PC-3 (cell line): ENCODE data around the gene MX1. TPM values are rescaled to one million over a fixed set of nuclear protein-coding genes. Genes with fewer than 3 reads are reported as not detected.

ENCODE experiments used
- ATAC-seq: fragments of 200-7000 bp; cut with Tn5 transposase; 2 replicates; pipeline ENCODE4 v1.9.1; 2020; ENCODE audit warnings: mild to moderate bottlenecking, moderate library complexity
- BruUV-seq: library from RNA; stranded (reverse); fragments of 400-500 nt; replicated peaks from 2 replicates; lab custom pipeline; 2021; lab: Mats Ljungman, UMichigan
- CTCF ChIA-PET: fragments of 300-600 bp; sonication (Branson Sonifier 250); formaldehyde crosslinking; loops from one replicate; lab custom pipeline; 2022; ENCODE audit warnings: antibody characterized with exemption; lab: Charles Lee
- POLR2A ChIA-PET: fragments of 300-600 bp; sonication (Branson Sonifier 250); formaldehyde crosslinking; loops from one replicate; lab custom pipeline; 2022; ENCODE audit warnings: antibody characterized with exemption; ENCODE audit not compliant: unreplicated experiment; lab: Charles Lee
- DNase-seq: peaks from one replicate; pipeline ENCODE4 v3.0.0-alpha.2; 2015
- H2AFZ ChIP-seq: fragments of 300-600 bp; sonication (generic); 2 replicates; pipeline ENCODE4 v1.6.0; 2016; ENCODE audit warnings: antibody characterized with exemption, low read length
- H3F3A ChIP-seq: fragments of 300-600 bp; sonication (generic); one replicate; pipeline ENCODE4 v1.6.0; 2017; ENCODE audit warnings: antibody characterized with exemption, low read length, control low read depth, mild to moderate bottlenecking; ENCODE audit not compliant: unreplicated experiment
- H3K27ac ChIP-seq: fragments of 300-600 bp; sonication (generic); 2 replicates; pipeline ENCODE4 v1.5.1; 2016; ENCODE audit warnings: mild to moderate bottlenecking, low read length
- H3K27me3 ChIP-seq: fragments of 300-600 bp; sonication (generic); 2 replicates; pipeline ENCODE4 v1.6.1; 2016; ENCODE audit warnings: low read length, mixed read lengths
- H3K36me3 ChIP-seq: fragments of 300-600 bp; sonication (generic); 2 replicates; pipeline ENCODE4 v1.6.1; 2016; ENCODE audit warnings: low read depth, mixed run types, low read length, mixed read lengths
- H3K4me1 ChIP-seq: fragments of 300-600 bp; sonication (generic); 2 replicates; pipeline ENCODE4 v1.5.1; 2016; ENCODE audit warnings: low read length; ENCODE audit not compliant: insufficient read depth
- H3K4me2 ChIP-seq: fragments of 300-600 bp; sonication (generic); 2 replicates; pipeline ENCODE4 v1.6.0; 2016; ENCODE audit warnings: low read length
- H3K4me3 ChIP-seq: fragments of 300-600 bp; sonication (generic); 2 replicates; pipeline ENCODE4 v1.5.1; 2016; ENCODE audit warnings: mild to moderate bottlenecking, low read length, mixed read lengths
- H3K79me2 ChIP-seq: fragments of 300-600 bp; sonication (generic); 2 replicates; pipeline ENCODE4 v1.6.1; 2017; ENCODE audit warnings: low read length, mixed read lengths
- H3K9ac ChIP-seq: fragments of 300-600 bp; sonication (generic); 2 replicates; pipeline ENCODE4 v1.6.0; 2016; ENCODE audit warnings: mild to moderate bottlenecking, low read length
- H3K9me2 ChIP-seq: fragments of 300-600 bp; sonication (generic); replicated peaks from 2 replicates; pipeline ENCODE4 v1.6.1; 2016; ENCODE audit warnings: mixed run types, low read length, mixed read lengths
- H3K9me3 ChIP-seq: fragments of 300-600 bp; sonication (generic); 2 replicates; pipeline ENCODE4 v1.6.1; 2016; ENCODE audit warnings: low read length, mixed read lengths
- H4K20me1 ChIP-seq: fragments of 300-600 bp; sonication (generic); 2 replicates; pipeline ENCODE4 v1.6.1; 2016; ENCODE audit warnings: low read length, mixed read lengths
- EZH2 ChIP-seq: fragments of 300-600 bp; sonication (generic); IDR thresholded peaks from one replicate; pipeline ENCODE4 v1.6.1; 2017; ENCODE audit warnings: antibody characterized with exemption, mild to moderate bottlenecking, low read length; ENCODE audit not compliant: unreplicated experiment
- EZH2phosphoT487 ChIP-seq: fragments of 300-600 bp; sonication (generic); IDR thresholded peaks from 2 replicates; pipeline ENCODE4 v1.6.1; 2018; ENCODE audit warnings: mild to moderate bottlenecking, antibody characterized with exemption, low read length, borderline replicate concordance
- intact Hi-C: fragments of 100-400 bp; cut with micrococcal nuclease; formaldehyde crosslinking; loops from 2 replicates; pipeline ENCODE4 v1.9.0; 2023
- total RNA-seq: library from RNA; depleted of rRNA; stranded (reverse); fragments of >200 nt; gene quantifications from 2 replicates; pipeline ENCODE4 v1.2.3, GENCODE V29; 2014
- TF ChIP-seq, protein P1 (sequence below): fragments of 300-600 bp; sonication (generic); conservative IDR thresholded peaks from 2 replicates; pipeline ENCODE4 v1.5.1; 2017; ENCODE audit warnings: antibody characterized with exemption, low read depth, mild to moderate bottlenecking, low read length

The MX1 gene
- total RNA-seq, 1 experiment from 2014 or later = 12.6 TPM

GRCh38 chr21:41458559-41458958, 32.5 kb downstream of the MX1 start:
- TF ChIP-seq EZH2 (no peak), EZH2phosphoT487 (no peak)
- TF ChIP-seq, protein P1, sequence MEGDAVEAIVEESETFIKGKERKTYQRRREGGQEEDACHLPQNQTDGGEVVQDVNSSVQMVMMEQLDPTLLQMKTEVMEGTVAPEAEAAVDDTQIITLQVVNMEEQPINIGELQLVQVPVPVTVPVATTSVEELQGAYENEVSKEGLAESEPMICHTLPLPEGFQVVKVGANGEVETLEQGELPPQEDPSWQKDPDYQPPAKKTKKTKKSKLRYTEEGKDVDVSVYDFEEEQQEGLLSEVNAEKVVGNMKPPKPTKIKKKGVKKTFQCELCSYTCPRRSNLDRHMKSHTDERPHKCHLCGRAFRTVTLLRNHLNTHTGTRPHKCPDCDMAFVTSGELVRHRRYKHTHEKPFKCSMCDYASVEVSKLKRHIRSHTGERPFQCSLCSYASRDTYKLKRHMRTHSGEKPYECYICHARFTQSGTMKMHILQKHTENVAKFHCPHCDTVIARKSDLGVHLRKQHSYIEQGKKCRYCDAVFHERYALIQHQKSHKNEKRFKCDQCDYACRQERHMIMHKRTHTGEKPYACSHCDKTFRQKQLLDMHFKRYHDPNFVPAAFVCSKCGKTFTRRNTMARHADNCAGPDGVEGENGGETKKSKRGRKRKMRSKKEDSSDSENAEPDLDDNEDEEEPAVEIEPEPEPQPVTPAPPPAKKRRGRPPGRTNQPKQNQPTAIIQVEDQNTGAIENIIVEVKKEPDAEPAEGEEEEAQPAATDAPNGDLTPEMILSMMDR = no peak
- H4K20me1 ChIP-seq = no peaks in the 10 kb centered on the region
- CTCF ChIA-PET = no interaction called here
- H3F3A ChIP-seq = no peaks in the 10 kb centered on the region
- no peak for DNase-seq
- 0 out of 2 replicates have a peak, but pooled peaks cover 4% of the 10 kb centered on the region for H3K4me1 ChIP-seq
- H3K27me3 ChIP-seq = no peaks in the 10 kb centered on the region
- H3K79me2 ChIP-seq = no peaks in the 10 kb centered on the region
- ATAC-seq = no peak
- TSS peak; percentile 23 for BruUV-seq
- H2AFZ ChIP-seq = no peak overlapping the region
- H3K4me2 ChIP-seq = no peak overlapping the region
- POLR2A ChIA-PET = no interaction called here
- H3K4me3 ChIP-seq = no peak overlapping the region
- intact Hi-C loops = loop anchor here (10.0 kb wide), 1 partner anchor 94 kb away; the partner anchor contains the start of gene MX2
- no peak overlapping the region for H3K27ac ChIP-seq
- H3K9ac ChIP-seq = no peak overlapping the region
- H3K9me2 ChIP-seq = no peaks in the 10 kb centered on the region
- no peaks in the 10 kb centered on the region for H3K9me3 ChIP-seq
- H3K36me3 ChIP-seq = no peaks in the 10 kb centered on the region

GRCh38 chr21:41459884-41460534, 34.0 kb downstream of the MX1 start:
- ChIA-PET POLR2A (no interaction called here), CTCF (interaction anchor here (1.4 kb wide), 1 partner anchor 177 kb away, joined by 17 read pairs; no protein-coding TSS in a partner anchor)
- no peaks in the 10 kb centered on the region for H3K79me2 ChIP-seq
- no peaks in the 10 kb centered on the region for H3K27me3 ChIP-seq
- H4K20me1 ChIP-seq = no peaks in the 10 kb centered on the region
- no peak overlapping the region for H3K4me2 ChIP-seq
- BruUV-seq = no TSS peak
- intact Hi-C loops = loop anchor here (1.0 to 10.0 kb wide), 4 partner anchors 39 to 339 kb away; partner anchors contain the start of gene MX2
- H3K4me1 ChIP-seq = 0 out of 2 replicates have a peak, but pooled peaks cover 4% of the 10 kb centered on the region
- H3K4me3 ChIP-seq = no peak overlapping the region
- H3K9me3 ChIP-seq = no peaks in the 10 kb centered on the region
- ATAC-seq = no peak
- H3K27ac ChIP-seq = no peak overlapping the region
- H3K9me2 ChIP-seq = no peaks in the 10 kb centered on the region
- H3K36me3 ChIP-seq = peaks cover 10% of the 10 kb centered on the region; the same call in 1 of the 2 replicates
- TF ChIP-seq, protein P1 = no peak
- TF ChIP-seq EZH2phosphoT487 (no peak), EZH2 (no peak)
- DNase-seq = no peak
- H3F3A ChIP-seq = no peaks in the 10 kb centered on the region
- no peak overlapping the region for H2AFZ ChIP-seq
- no peak overlapping the region for H3K9ac ChIP-seq
